ENCODE measurements around the gene RAD51B.

DNA sequence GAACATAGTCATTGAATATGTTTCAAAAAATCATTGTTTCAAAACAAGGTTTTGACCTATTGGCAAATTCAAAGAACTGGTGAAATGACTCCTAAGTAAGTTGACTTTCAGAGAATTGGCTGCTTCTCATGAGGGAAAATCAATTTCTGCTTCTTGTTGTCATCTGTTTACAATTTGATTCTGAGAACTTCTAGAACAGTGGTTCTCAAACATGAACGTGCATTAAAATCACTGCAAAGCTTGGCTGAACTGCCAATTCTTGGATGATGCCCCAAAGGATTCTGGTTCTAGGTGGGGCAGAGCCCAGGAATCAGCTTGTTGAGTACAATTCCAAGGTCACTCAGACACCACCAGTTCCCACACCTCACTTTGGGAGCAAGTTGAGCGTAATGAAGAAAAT, 889.4 kb downstream of the RAD51B start:
- no peak for TF ChIP-seq POLR2A (IDR thresholded peaks at IDR 0.05)
- no peak for TF ChIP-seq CTCF (IDR thresholded peaks at IDR 0.05)
